T47D (cell line): Measurements from ENCODE around the gene DLX3.

Source experiments
- DNase-seq, 2 experiments: peaks; one replicate each; pipeline versions ENCODE4 v3.0.0 to v3.0.0-alpha.2; 2011 to 2012; ENCODE audit warnings: low read depth in 1 of 2, low spot score in 1 of 2
- JUND ChIP-seq: IDR thresholded peaks from 2 replicates; pipeline ENCODE4 v1.6.1; 2012; ENCODE audit warnings: low read depth
- in situ Hi-C: cut with HindIII; loops from 2 replicates; pipeline ENCODE4 v1.10.0; 2016; ENCODE audit warnings: low sequenced_read_pairs, low pct_unique_long_range_greater_than_20kb

Gene DLX3

DNA sequence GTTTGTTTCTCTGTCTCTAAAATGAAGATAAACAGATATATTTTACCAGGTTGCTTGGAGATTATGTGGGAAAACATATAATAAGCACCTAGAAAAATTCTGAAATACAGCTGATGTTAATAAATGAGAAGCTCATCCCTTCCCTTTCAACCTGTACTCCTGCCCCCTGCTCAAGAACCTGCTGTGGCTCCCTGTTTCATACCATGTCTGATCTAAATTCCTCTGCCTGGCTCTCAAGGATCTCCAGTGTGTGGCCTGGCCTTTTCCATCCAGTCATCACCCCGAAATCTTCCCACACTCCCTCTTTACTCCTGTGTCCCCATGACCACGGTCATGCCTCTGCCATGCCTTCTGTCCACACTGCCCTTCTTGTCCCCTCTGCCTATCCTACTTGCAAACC, 45.4 kb downstream of the DLX3 start:
- no peak for TF ChIP-seq JUND
- in situ Hi-C loops: no loop called here
- DNase-seq: no peak

GRCh38 chr17:49946964-49947584, 48.0 kb downstream of the DLX3 start:
- no peak for DNase-seq
- TF ChIP-seq JUND: no peak
- in situ Hi-C loops: no loop called here

GRCh38 chr17:49946208-49946607, 48.8 kb downstream of the DLX3 start:
- in situ Hi-C loops: no loop called here
- DNase-seq: no peak
- no peak for TF ChIP-seq JUND

GRCh38 chr17:49944273-49944870, 50.7 kb downstream of the DLX3 start:
- DNase-seq: no peak
- no peak for TF ChIP-seq JUND
- in situ Hi-C loops: no loop called here

DNA sequence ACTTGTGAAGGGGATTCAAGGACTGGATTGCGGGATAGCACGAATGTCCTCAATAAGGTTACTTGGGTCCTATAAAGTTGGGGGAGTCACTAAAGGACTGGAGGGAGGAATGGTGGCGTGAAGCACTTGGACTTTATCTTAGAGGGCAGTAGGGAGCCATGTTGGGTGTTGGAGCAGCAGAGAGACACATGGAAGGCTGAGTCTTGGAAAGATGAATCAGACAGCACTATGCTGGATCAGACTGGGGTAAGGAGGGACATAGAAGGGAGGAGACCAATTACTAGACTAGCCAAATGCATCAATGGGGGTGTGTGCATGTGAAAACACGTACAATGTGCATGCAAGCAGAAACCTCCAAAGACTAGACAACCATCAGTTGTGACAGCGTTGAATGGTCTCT, 52.1 kb downstream of the DLX3 start:
- no peak for TF ChIP-seq JUND
- DNase-seq: no peak
- in situ Hi-C loops: no loop called here

DNA sequence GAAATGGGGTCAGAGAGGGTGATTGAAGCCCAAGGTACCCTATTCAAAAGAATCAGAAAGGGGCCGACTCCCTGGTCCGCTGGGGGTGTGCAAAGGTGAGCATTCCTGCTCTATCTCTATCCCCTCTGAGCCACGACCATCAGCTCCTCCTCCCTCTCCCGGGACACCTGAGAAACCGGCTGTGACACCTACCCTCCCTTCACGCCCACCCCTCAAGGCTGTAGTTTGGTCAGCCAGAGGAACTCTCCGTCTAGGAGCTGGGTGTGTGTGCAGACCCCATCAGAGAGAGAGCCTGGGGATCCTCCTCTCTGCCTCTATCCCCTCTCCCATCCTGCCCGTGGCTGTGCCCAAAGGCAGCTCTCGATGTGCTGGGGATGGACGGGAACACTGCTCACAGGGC, 53.6 kb downstream of the DLX3 start:
- TF ChIP-seq JUND: no peak
- no peak for DNase-seq
- in situ Hi-C loops: no loop called here
